ENCODE measurements around the gene ZFPM1.

Gene ZFPM1

GRCh38 chr16:88550246-88550661 lies 97.2 kb downstream of the ZFPM1 start:
- no peak for DNase-seq

GRCh38 chr16:88552166-88552565 lies 99.1 kb downstream of the ZFPM1 start:
- no peak for DNase-seq

- no peak for DNase-seq
Measured at GRCh38 chr16:88552815-88553214, 99.7 kb downstream of the ZFPM1 start.

- DNase-seq = no peak
Measured at GRCh38 chr16:88553739-88554138, 100.7 kb downstream of the ZFPM1 start.

GRCh38 chr16:88554711-88555264 lies 101.7 kb downstream of the ZFPM1 start:
- no peak for DNase-seq

- no peak for DNase-seq
Measured at GRCh38 chr16:88556294-88556988, 103.4 kb downstream of the ZFPM1 start.

- no peak for DNase-seq
Measured at GRCh38 chr16:88558457-88559442, 105.7 kb downstream of the ZFPM1 start.

- DNase-seq = no peak
Measured at GRCh38 chr16:88560714-88561484, 107.8 kb downstream of the ZFPM1 start.

GRCh38 chr16:88561485-88562359 lies 108.6 kb downstream of the ZFPM1 start:
- DNase-seq = no peak

- no peak for DNase-seq
Measured at GRCh38 chr16:88566158-88566557, 113.1 kb downstream of the ZFPM1 start.

- no peak for DNase-seq
Measured at GRCh38 chr16:88568710-88569613, 115.9 kb downstream of the ZFPM1 start.

- DNase-seq = no peak
Measured at GRCh38 chr16:88569614-88569984, 116.5 kb downstream of the ZFPM1 start.

GRCh38 chr16:88569985-88570690 lies 117.1 kb downstream of the ZFPM1 start, which contains the start of gene ZC3H18:
ZC3H18 (plus strand) TSS chr16:88570403; CDS start chr16:88577124, 6,721 bp downstream.
- DNase-seq = peak; percentile 59

- DNase-seq = no peak
Measured at GRCh38 chr16:88570691-88571092, 117.6 kb downstream of the ZFPM1 start.

GRCh38 chr16:88575251-88575650 lies 122.2 kb downstream of the ZFPM1 start:
- DNase-seq = no peak

GRCh38 chr16:88576307-88576706 lies 123.2 kb downstream of the ZFPM1 start:
- no peak for DNase-seq

GRCh38 chr16:88577166-88577565 lies 124.1 kb downstream of the ZFPM1 start:
- no peak for DNase-seq

GRCh38 chr16:88578446-88579313 lies 125.6 kb downstream of the ZFPM1 start:
- no peak for DNase-seq

GRCh38 chr16:88580371-88580770 lies 127.3 kb downstream of the ZFPM1 start:
- no peak for DNase-seq

Data from cortex of kidney (tissue), 1 donor.